ENCODE results near the gene GLYATL1.
A peak's percentile ranks its signal among the peaks of the same experiment; 100 is the strongest.

GLYATL1 gene, protein sequence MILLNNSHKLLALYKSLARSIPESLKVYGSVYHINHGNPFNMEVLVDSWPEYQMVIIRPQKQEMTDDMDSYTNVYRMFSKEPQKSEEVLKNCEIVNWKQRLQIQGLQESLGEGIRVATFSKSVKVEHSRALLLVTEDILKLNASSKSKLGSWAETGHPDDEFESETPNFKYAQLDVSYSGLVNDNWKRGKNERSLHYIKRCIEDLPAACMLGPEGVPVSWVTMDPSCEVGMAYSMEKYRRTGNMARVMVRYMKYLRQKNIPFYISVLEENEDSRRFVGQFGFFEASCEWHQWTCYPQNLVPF

DNA sequence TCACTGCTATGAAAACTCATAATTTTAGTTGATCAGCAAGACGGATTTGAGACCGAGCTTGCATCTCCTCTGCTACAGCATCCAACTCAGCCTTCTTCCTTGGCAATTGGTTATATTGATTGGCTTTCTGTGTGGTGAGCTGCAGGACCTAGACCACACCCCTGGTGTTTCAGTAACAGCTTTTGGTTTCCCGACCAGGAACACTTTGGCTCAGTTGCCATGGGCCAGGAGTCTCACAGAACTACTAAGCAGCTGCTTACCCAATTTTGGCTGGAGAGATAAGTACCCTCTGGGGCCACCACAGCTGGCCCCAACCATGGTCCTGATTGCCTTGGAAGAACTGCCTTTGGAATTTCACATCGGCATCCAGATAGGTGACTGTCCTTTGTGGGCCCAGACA is at the start of gene GLYATL1:
TSS of gene GLYATL1 (plus strand) at position 212 of the 400 bp plus-strand sequence. CDS start 7,600 bp downstream, outside the sequence.
- no peak for DNase-seq

DNA sequence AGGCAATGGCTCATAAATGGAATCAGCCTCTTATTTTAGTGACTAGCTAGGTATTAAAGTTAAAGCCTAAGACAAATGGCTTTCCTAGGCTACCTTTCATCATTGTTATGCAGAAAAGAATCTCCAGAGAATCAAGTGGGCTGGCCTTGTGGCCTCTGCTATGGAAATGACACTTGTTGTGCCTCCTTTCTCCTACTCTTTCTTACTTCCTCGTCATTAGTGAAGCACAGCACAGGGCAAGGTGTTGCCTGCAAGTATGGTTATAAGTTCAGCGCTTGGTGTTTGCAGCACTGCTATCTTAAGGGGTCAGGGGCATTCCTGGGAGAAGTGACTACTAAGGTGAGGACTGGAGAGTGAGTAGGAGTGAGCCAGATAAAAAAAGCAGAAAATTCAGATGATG is 45.4 kb upstream of the GLYATL1 start:
- no peak for DNase-seq

DNA sequence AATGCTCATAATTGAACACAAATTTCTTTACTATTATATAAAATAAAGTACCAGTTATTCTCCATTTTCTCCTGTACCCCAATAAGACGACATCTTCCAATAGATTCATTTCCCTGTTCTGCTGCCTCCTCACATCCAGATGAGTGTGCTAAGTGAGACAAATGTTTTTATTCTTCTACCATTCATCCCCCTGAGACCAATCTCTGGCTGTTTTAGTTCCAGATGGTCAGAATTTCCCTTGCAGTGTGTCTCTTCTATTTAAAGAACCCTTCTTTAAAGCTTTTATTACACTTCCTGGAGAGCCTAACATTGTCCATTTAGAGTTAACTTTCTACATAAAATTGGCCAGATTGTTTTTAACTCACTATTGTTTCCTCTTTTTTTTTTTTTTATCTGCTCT is 41.2 kb upstream of the GLYATL1 start:
- no peak for DNase-seq

DNA sequence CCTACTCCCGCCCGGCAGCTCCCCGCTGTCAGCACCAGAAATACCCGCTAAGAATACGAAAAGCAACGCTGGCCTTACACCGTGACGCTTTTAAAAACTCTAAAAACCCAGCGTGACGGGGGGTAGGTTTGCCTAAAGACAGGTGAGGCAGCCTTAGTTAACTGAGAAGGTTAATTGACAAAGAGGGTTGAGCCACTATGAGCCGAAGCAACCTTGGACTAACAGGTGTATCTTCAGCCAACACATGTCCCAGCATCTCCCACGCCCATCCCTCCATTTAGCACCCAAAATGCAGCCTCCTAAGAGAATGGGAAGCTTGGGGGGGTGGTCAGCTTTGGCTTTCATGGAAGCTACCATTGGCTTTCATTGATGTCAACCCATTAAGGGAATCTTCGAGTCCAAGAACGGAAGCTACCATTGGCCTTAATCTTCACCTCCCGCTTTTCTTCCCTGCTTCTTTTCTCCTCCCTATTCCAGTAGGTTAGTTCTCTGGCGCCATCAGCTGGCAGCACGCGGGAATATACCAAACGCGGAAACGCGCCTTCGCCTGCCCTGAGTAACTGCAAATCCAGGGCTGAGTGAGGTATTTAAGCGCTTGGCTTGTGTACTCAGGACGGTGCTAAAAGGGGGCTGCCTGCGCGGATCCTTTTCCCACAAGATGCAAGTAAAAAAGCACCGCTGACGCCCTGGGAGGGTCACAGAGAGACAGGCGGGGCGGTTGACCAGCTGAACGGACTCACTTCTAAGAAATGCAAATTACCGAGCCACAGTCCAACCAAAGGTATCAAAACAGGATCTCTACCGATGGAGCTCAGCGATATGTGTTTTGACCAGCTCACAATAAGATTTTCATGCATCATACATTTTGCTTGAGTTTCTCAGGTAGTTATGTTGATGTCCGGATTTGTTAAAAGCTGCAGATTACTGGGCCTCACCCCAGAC is 38.5 kb upstream of the GLYATL1 start:
- peak; percentile 2 for DNase-seq

DNA sequence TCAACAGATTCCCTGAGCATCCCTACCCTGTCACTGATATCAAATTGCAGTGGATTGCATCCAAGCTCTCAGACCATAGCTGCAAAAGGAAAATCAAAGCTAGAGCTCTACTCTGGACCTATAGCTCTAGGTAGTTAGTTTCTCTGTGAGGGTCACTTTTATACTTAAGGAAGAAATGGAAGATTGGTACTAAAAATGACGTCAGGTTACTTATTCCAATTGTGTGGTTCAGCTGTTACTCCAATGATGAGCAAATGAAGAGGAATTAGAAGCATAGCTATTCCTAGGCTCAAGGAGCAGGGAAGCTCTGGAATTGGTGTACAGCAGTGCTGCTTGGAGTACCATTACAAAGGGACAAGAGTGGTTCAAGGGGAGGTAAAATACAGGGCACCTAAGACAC is 36.4 kb upstream of the GLYATL1 start:
- no peak for DNase-seq

DNA sequence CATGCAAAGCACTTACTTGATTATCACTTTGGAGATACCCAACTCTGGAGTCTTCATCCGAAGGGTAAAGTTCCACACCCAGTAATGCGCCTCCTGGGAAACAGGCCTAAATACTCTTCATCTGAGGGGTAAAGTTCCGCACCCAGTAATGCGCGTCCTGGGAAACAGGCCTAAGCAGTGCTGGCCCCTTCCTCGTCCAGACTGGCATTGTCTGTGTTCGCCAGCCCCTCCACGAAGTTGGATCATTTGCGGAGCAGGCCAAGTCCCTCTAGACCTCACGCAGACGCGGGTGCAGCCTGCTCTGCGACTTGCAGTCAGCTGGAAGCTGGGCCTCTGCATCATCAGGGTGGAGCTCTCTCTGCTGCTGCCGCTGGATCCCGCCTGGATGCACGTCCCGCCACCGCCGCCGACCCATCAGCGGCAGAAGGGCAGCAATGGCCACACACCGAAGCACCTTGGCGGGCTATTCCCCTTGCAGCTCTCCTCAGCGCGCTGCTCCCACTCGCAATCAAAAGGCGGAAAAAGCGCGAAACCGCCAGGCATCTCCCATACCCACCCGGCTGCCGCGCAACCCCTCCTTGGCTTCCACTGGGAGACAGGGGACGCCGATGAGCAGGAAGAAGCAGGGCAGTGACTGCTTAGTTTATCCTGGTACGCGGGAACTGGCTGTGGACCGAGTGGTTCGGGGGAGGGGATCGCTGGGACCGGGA is 34.1 kb upstream of the GLYATL1 start:
- no peak for DNase-seq

DNA sequence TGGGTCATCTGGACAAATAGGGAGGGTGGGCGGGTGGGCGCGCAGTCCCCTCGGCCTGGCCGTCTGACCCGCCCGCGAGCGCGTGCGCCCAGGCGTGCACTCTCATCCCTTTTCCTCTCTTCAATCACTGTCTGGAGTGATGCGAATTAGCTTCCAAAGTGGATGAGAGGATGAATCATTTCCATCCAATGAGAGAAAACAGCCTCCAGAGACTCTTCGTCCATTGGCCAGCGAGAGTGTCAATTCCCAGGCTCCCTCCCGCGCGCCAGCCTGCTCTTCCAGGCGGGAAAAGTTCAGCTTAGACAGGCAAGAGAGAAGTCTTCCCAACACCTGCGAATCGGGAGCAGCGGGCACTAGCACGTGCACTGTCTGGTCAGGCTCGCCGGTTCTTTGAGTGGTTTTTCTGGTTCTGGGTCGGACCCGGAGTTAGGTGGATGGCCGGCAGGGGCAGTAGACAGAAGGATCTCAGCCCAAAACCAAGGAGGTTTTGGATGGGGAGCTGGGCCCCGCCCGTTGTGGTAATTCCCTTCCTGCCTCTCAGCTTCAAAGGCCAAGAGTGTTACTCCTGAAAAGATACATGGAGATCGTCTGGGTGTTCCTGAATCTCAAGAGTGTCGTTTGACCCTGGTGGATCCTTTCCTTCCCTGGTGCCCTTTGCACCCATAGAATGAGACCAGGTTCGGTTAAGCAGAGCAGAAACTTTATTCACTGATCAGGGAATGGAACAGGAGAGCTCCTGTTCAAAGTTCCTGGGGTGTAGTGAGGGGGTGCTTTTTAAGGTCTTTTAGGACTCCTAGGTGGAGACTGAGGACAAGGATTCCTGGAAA is 33.4 kb upstream of the GLYATL1 start:
- DNase-seq, result peak; percentile 63

DNA sequence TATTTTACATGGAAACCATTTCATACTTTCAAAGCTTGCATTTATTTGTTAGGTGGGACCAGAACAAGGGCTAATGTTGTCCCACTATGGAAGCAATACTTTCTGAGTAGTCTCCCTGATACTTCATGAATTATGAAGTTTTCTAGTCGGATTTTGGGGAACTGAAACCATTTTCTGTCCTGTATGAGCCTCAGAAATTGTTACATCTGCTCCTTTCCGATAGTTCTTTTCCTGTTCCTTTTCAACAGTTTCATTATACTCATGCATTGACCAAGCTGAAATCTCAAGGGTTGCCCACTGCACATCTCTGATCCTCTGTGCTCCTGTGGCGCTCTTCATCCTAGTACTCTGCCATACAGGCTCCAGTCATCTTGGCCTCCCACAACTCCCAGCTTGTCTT is 31.5 kb upstream of the GLYATL1 start:
- DNase-seq, result no peak

DNA sequence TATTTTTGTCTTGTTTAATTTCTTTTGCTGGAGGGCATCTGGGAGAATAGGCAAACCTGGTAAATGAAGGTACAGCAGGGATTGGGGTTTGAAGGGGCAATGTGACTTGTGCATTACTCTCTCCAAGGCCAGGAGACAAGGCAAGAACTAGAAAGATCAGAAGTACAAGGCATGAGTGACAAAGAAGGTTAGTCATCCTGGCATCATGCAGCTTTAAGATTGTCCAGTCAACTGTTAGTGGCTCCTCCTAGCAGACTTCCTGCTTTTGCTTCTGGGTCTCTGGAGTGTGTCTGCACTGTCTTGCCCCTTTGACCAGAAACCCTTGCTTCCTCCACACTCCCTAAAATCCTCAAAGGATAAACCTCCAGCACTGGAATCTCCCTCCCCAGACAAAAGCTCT is 27.2 kb upstream of the GLYATL1 start:
- no peak for DNase-seq

DNA sequence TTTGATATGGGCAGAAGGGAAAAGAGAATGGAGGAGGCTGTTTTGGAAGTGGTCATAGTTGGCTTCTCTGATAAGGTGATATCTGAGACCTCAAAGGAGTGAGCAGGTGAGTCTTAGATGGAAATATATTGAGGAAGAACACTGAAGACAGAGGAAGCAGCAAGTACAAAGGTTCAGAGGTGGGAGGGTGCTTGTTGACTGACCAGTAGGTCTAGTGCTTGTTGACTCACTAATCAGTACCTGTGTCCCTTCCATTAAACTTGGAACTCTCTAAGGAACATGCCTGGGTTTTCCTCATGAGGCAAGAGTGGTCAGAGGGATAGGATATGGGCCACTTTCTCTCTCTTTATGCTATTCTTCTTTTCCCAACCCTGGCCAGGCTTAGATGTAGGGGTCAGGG is 25.6 kb upstream of the GLYATL1 start:
- no peak for DNase-seq

DNA sequence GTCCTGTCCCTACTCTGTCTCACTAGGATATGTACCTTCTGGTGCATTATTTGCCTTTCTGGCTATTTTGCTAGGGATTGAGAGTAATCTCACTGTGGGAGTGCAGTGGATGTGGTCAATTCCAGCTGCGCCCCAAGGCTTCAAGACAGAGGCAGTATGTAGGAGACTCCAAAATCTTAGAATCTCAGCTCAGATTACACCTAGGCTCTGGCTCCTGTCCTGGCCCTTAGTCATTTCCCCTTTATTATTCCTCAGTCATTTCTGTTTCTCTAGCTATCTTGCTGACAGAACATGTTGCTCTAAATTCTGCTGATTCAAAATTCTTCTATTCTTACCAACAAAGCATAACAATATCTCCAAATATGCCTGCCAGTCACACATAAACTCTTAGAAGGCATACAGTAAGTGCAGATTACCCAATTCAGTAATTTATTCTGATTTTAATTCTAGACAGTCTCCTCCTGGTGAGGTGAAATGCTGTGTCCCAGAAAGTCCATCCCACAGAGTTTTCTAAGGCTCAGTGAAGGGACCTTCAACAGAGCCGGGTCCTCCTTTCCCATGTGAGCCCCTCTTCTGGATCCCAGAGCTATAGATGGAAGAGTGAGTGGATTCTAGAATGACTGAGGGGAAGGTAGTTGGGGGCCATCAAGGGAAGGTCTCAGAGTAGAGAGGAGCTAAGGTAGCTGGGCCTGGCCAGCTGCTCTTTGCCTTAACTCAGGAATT is 24.3 kb upstream of the GLYATL1 start:
- no peak for DNase-seq

DNA sequence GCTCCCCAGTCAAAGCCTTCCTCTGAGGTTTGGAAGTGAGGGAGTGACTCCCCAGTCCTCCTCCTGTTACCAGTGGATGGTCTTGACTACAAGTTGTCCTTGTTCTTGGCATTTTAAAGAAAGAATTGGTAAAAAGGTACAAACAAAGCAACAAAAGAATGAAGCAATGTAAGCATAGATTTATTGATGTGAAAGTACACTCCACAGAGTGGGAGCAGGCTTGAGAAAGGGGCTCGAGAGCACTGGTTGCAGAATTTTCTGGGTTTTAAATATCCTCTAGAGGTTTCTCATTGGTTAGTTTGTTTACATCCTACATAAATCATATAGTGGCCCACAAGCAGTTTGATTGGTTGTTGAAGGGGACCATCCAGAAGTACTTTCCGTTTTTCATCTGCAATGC is 22.7 kb upstream of the GLYATL1 start:
- DNase-seq, result no peak

DNA sequence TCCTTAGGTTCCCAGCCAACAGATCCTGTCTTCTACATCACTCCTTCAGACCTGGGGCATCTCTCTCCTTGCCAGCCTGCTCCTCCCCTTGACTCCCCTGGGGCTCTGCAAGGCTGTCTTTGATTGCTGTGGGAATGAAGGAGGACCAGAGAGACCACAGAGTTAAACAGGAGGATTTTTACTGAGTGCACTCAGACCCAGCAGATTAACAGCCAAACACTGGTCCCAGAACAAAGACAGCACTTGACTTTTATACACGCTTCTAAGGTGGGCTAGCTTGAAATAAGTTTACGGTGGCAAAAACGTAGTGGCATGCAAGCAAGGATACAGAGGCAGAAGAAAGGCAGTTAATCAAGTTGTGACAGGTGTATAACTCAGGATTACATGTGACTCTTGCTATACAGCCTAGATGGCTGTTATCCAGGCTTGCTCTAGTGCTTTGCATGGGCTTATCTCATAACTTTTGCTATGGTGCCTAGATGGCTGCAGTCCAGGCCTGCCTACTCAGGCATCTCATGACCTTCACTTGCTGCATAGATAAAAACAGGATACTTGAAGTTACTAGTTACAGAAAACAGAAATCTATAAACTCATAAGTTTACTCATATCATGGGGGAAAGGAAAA is 22.0 kb upstream of the GLYATL1 start:
- no peak for DNase-seq

DNA sequence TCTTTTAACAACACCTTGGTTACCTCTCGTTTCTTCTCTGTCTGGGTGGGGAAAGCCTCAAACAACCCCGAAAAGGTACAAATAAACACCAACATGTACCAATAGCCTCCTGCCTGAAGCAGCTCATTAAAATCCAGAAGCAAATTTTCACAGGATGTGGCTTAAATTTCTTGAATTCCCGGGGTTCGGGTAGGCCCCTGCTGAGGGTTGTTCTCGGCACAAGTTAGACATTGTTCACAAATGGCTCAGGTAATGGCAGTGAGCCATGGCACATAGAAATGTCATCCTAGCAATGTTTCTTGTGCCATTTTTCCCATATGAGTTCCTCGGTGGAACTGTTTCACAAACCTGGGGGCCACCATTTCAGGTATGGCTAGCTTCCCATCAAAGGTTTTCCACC is 19.7 kb upstream of the GLYATL1 start:
- no peak for DNase-seq

DNA sequence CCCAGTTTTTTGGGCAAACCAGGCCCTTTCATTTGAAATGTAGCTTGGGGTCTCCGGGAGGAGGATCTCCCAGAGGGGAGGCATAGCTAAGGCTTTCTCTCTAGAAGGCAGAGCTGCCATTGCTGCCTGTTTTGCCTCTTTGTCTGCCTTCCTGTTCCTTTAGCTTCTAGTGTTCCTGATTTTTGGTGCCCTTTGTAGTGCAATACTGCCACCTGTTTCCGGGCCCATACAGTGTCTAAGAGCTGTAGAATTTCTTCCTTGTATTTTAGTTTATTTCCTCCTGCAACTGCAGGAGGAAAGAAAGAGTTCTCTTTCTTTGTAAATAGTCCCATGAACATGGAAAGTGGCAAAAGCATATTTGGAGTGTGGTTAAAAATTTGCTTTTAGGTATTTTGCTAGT is 19.3 kb upstream of the GLYATL1 start:
- DNase-seq, result no peak

DNA sequence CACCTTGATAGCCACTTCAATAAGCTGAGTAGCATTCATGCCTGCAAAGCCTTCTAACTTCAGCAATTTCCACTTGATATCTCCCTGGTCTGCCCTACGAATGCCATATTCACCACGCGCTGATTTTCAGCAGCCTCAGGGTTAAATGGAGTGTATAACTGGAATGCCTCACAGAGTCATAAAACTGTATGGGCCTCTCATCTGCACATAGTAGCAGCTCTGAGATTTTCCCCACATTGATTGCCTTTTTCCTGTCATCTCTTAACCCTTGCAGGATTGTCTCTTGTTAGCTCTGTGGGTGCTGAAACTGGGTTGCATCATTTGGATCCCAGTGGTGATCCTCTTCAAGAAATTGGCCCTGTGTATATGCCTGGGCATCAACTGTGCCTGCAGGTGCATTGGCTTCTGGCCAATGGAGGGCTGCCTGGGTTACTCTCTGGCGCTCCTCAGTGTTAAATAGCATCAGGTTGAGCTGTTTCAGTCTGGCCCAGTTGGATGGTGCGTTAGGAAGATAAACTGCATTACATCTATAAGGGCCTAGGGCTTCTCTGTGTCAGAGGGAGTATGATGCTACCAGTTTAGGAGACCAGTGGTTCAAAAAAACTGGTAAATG is 17.4 kb upstream of the GLYATL1 start:
- peak; percentile 59 for DNase-seq

DNA sequence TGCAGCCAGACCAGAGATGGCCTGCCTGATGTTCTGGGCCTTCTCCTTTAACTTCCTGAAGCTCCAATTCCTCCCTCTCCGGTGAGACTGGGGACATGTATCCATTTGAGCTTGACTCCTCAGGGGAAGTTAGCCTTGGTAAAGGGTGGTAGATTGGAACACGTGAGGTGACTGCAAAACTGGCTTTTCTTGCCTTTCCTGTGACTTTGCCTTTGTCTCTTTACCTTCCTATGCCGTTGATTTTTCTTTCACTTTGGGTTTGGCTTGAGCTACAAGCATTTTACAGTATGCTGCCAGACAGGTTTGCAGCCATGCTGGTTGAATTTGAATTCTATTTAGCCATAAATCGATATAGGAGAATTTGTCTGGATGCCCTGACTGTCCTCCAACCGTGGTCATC is 16.8 kb upstream of the GLYATL1 start:
- peak; percentile 18 for DNase-seq

DNA sequence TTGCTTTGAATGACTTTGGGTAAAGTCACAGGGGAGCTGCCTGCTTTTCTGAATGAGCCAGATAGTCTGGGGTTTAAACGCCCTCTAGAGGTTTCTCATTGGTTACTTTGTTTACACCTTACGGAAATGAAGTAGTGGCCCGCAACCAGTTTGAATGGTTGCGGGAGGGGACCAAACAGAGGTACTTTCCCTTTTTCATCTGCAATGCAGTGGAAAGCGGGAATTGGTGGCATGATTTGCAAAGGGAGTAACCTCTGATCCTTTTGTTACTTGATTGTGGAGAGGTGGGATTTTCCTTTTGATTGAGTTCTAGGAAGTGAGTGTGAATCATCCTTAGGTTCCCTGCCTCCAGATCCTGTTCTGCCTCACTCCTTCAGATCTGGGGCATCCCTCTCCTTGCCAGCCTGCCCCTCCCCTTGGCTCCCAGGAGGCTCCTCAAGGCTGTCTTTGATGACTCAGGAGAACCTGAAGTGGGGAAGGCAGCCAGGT is 15.9 kb upstream of the GLYATL1 start:
- DNase-seq, result no peak

DNA sequence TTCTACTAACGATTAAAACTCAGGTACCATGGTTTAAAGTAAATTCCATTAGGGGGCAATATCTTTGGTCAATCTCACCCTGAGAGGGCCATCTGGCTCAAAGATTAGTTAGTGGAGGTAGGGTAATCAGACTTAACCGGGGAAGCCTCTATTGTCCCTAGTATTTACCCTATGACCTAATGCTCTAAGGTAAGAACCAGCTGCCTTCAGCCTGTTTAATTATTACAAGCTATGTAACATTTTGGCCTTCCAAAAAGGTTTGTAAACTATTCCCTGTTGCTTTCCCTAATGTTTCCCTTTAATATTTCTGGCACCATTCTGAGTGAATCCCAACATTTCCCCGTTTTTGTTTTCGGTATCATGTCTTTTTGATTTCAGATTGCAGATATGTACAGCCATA is 15.1 kb upstream of the GLYATL1 start:
- peak; percentile 67 for DNase-seq

DNA sequence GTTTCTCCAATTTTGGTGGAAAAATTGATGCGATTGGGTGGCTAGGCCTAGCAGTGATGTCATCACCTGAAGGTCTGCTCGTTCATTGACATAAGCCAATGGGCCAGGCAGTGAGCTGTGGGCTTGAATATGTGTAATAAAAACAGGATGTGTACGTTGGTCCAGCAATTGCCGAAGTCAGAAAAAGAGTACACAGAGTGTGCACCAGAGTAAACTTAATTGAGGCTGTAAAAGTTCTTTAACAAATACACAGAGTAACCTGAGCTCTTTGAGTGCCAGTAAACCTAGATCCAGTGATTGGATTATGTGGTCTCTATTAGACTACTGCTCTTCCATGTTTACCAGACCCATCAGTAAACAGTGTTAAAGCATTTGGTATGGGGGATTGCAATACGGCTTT is 13.0 kb upstream of the GLYATL1 start:
- peak; percentile 71 for DNase-seq

DNA sequence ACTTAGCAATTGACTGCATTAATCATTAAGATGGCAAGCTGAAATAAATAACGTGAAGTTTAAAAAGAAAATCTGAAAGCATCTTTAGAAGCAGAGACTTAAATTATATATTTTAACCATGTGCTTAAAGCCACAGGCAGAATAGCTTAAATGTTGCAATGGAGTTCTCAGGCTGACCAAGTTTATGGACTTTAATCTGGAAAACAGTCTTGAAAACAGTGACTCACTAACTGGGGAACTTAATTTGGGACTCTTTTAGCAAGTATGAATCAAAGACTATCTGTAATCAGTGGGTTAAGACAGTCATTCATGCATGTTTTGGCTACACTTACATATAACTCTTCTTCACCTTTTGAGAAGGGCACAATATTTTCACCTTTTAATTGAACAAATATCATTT is 12.6 kb upstream of the GLYATL1 start:
- no peak for DNase-seq

All from NCI-H2029 (cell line).